Astrocyte of the hippocampus (primary cell): Measurements from ENCODE around the gene DACT2.
"Not testable (repeated sequence)": the region's sequence is repeated elsewhere in the genome, so short reads cannot be mapped to it uniquely, and the experiment has no call there.

Experiments used
- DNase-seq: peaks from one replicate; pipeline ENCODE4 v3.0.0; 2011; ENCODE audit warnings: low read depth, low spot score

The DACT2 gene

GRCh38 chr6:168281314-168281713 is 38.3 kb downstream of the DACT2 start:
- DNase-seq = not testable (repeated sequence)

- no peak for DNase-seq
These were observed 38.7 kb downstream of the DACT2 start for GRCh38 chr6:168280899-168281245.

- DNase-seq = no peak
These were observed 39.3 kb downstream of the DACT2 start for GRCh38 chr6:168280020-168280898.

GRCh38 chr6:168279403-168279935 is 40.1 kb downstream of the DACT2 start:
- DNase-seq = no peak

- no peak for DNase-seq
These were observed 40.7 kb downstream of the DACT2 start for GRCh38 chr6:168278904-168279303.

- no peak for DNase-seq
These were observed 42.3 kb downstream of the DACT2 start for GRCh38 chr6:168277274-168277669.

GRCh38 chr6:168276576-168277273 is 42.9 kb downstream of the DACT2 start:
- no peak for DNase-seq

GRCh38 chr6:168275168-168275567 is 44.4 kb downstream of the DACT2 start:
- no peak for DNase-seq

- no peak for DNase-seq
These were observed 45.3 kb downstream of the DACT2 start for GRCh38 chr6:168274037-168274952.

- no peak for DNase-seq
These were observed 46.0 kb downstream of the DACT2 start for GRCh38 chr6:168273441-168274036.

GRCh38 chr6:168272415-168273325 is 46.9 kb downstream of the DACT2 start:
- peak; percentile 10 for DNase-seq

- DNase-seq = no peak
These were observed 49.1 kb downstream of the DACT2 start for GRCh38 chr6:168270274-168271172.

GRCh38 chr6:168269455-168270243 is 49.9 kb downstream of the DACT2 start:
- no peak for DNase-seq

GRCh38 chr6:168268755-168269154 is 50.8 kb downstream of the DACT2 start:
- no peak for DNase-seq

GRCh38 chr6:168267779-168268178 is 51.8 kb downstream of the DACT2 start:
- not testable (repeated sequence) for DNase-seq

GRCh38 chr6:168265827-168266815 is 53.5 kb downstream of the DACT2 start:
- DNase-seq = no peak

- DNase-seq = no peak
These were observed 54.2 kb downstream of the DACT2 start for GRCh38 chr6:168265394-168265793.
